Smooth muscle cell of the brain vasculature (primary cell): ENCODE results near the gene UGT1A9.
"Not testable (repeated sequence)": the region's sequence is repeated elsewhere in the genome, so short reads cannot be mapped to it uniquely, and the experiment has no call there.

Experiments used
- DNase-seq: peaks from one replicate; pipeline ENCODE4 v3.0.0-alpha.2; 2012; ENCODE audit warnings: low read depth, low spot score

Gene UGT1A9

GRCh38 chr2:233680361-233681045, 8.8 kb downstream of the UGT1A9 start:
- no peak for DNase-seq

GRCh38 chr2:233681521-233682099, 9.9 kb downstream of the UGT1A9 start, which contains the start of gene UGT1A7:
Gene UGT1A7, plus strand, starts transcription at chr2:233681901. Its CDS starts 37 bp downstream, at chr2:233681938.
- DNase-seq = no peak

GRCh38 chr2:233684640-233685039, 12.9 kb downstream of the UGT1A9 start:
- no peak for DNase-seq

GRCh38 chr2:233686928-233687327, 15.2 kb downstream of the UGT1A9 start:
- DNase-seq = no peak

GRCh38 chr2:233688341-233688740, 16.6 kb downstream of the UGT1A9 start:
- no peak for DNase-seq

- DNase-seq = no peak
These were observed 17.3 kb downstream of the UGT1A9 start for GRCh38 chr2:233689031-233689430.

GRCh38 chr2:233689501-233689900, 17.8 kb downstream of the UGT1A9 start:
- no peak for DNase-seq

- no peak for DNase-seq
These were observed 18.7 kb downstream of the UGT1A9 start for GRCh38 chr2:233690444-233690843.

- DNase-seq = no peak
These were observed 20.0 kb downstream of the UGT1A9 start for GRCh38 chr2:233691443-233692433.

GRCh38 chr2:233692648-233693047, 20.9 kb downstream of the UGT1A9 start, which contains the start of gene UGT1A6:
Gene UGT1A6, plus strand, starts transcription at chr2:233692890. Its CDS starts 115 bp downstream, at chr2:233693005.
- no peak for DNase-seq

GRCh38 chr2:233693963-233694362, 22.3 kb downstream of the UGT1A9 start:
- no peak for DNase-seq

- DNase-seq = no peak
These were observed 27.0 kb downstream of the UGT1A9 start for GRCh38 chr2:233698740-233699139.

- DNase-seq = no peak
These were observed 27.8 kb downstream of the UGT1A9 start for GRCh38 chr2:233699424-233700027.

- DNase-seq = no peak
These were observed 28.4 kb downstream of the UGT1A9 start for GRCh38 chr2:233700028-233700635.

GRCh38 chr2:233700842-233701241, 29.1 kb downstream of the UGT1A9 start:
- DNase-seq = not testable (repeated sequence)

GRCh38 chr2:233702238-233702637, 30.5 kb downstream of the UGT1A9 start:
- DNase-seq = no peak

- DNase-seq = no peak
These were observed 34.3 kb downstream of the UGT1A9 start for GRCh38 chr2:233705911-233706506.

- DNase-seq = no peak
These were observed 35.0 kb downstream of the UGT1A9 start for GRCh38 chr2:233706720-233707119.

- DNase-seq = no peak
These were observed 36.4 kb downstream of the UGT1A9 start for GRCh38 chr2:233707940-233708644.

GRCh38 chr2:233708942-233709341, 37.2 kb downstream of the UGT1A9 start:
- no peak for DNase-seq
